ENCODE results near the gene PLCH1. TPM values are rescaled to one million over a fixed set of nuclear protein-coding genes. Genes with fewer than 3 reads are reported as not detected.

Gene PLCH1
- total RNA-seq, 2 experiments from 2014 or later: 0.03 to 0.20 TPM

GRCh38 chr3:155647206-155647605, 97.7 kb downstream of the PLCH1 start:
- Histone ChIP-seq H3K9me3 (ENCODE audit: control insufficient read depth in 1 of 2, insufficient read depth in 1 of 2, low read length in 2 of 2) (no peaks in the 10 kb centered on the region), H3K36me3 (ENCODE audit: insufficient read depth, low read length) (no peaks in the 10 kb centered on the region), H3K4me1 (ENCODE audit: insufficient read depth, low read length) (no peaks in the 10 kb centered on the region), H3K27me3 (ENCODE audit: control insufficient read depth in 1 of 2, insufficient read depth in 2 of 2, low read length in 2 of 2) (no peaks in the 10 kb centered on the region), H3K27ac (ENCODE audit: low read depth in 1 of 2, low read length in 2 of 2) (no peak overlapping the region), H3K4me3 (ENCODE audit: low read length) (no peak overlapping the region)
- ATAC-seq (ENCODE audit: poor library complexity): no peak
- Mint-ChIP-seq H3K36me3 (ENCODE audit: low read depth) (no peaks in the 10 kb centered on the region), H3K27ac (no peak overlapping the region), H3K4me3 (no peak overlapping the region), H3K27me3 (peaks cover 4% of the 10 kb centered on the region), H3K9me3 (no peaks in the 10 kb centered on the region), H3K4me1 (ENCODE audit: low read depth) (no peaks in the 10 kb centered on the region)
- no peak for TF ChIP-seq CTCF (IDR thresholded peaks at IDR 0.05)
- POLR2A ChIA-PET: no interaction called here
- CTCF ChIA-PET: no interaction called here
- DNase-seq: no peak
- intact Hi-C loops (cut with DNase I, micrococcal nuclease): no loop called here

- no peak overlapping the region for H3K27ac Mint-ChIP-seq
- DNase-seq (no peak), ATAC-seq (ENCODE audit: poor library complexity) (no peak)
- TF ChIP-seq CTCF (IDR thresholded peaks at IDR 0.05): no peak
- ChIA-PET POLR2A (no interaction called here), CTCF (no interaction called here)
- H3K4me3 Mint-ChIP-seq: no peak overlapping the region
- Histone ChIP-seq H3K27me3 (ENCODE audit: control insufficient read depth in 1 of 2, insufficient read depth in 2 of 2, low read length in 2 of 2) (no peaks in the 10 kb centered on the region), H3K27ac (ENCODE audit: low read depth in 1 of 2, low read length in 2 of 2) (no peak overlapping the region), H3K36me3 (ENCODE audit: insufficient read depth, low read length) (no peaks in the 10 kb centered on the region), H3K4me3 (ENCODE audit: low read length) (no peak overlapping the region), H3K4me1 (ENCODE audit: insufficient read depth, low read length) (no peaks in the 10 kb centered on the region), H3K9me3 (ENCODE audit: control insufficient read depth in 1 of 2, insufficient read depth in 1 of 2, low read length in 2 of 2) (no peaks in the 10 kb centered on the region)
- H3K9me3 Mint-ChIP-seq: no peaks in the 10 kb centered on the region
- peaks cover 4% of the 10 kb centered on the region for H3K27me3 Mint-ChIP-seq
- intact Hi-C loops (cut with DNase I, micrococcal nuclease): no loop called here
- H3K36me3 Mint-ChIP-seq (ENCODE audit: low read depth): no peaks in the 10 kb centered on the region
- H3K4me1 Mint-ChIP-seq (ENCODE audit: low read depth): no peaks in the 10 kb centered on the region
These were observed 98.2 kb downstream of the PLCH1 start for GRCh38 chr3:155646669-155647068.

GRCh38 chr3:155646128-155646527, 98.7 kb downstream of the PLCH1 start:
- intact Hi-C loops (cut with DNase I, micrococcal nuclease): no loop called here
- Mint-ChIP-seq H3K4me3 (no peak overlapping the region), H3K27me3 (peaks cover 4% of the 10 kb centered on the region), H3K4me1 (ENCODE audit: low read depth) (no peaks in the 10 kb centered on the region), H3K9me3 (no peaks in the 10 kb centered on the region), H3K27ac (no peak overlapping the region), H3K36me3 (ENCODE audit: low read depth) (no peaks in the 10 kb centered on the region)
- H3K9me3 ChIP-seq (ENCODE audit: control insufficient read depth in 1 of 2, insufficient read depth in 1 of 2, low read length in 2 of 2): no peaks in the 10 kb centered on the region
- no peak overlapping the region for H3K4me3 ChIP-seq (ENCODE audit: low read length)
- no peaks in the 10 kb centered on the region for H3K4me1 ChIP-seq (ENCODE audit: insufficient read depth, low read length)
- H3K27ac ChIP-seq (ENCODE audit: low read depth in 1 of 2, low read length in 2 of 2): no peak overlapping the region
- no peaks in the 10 kb centered on the region for H3K27me3 ChIP-seq (ENCODE audit: control insufficient read depth in 1 of 2, insufficient read depth in 2 of 2, low read length in 2 of 2)
- ATAC-seq (ENCODE audit: poor library complexity) (no peak), DNase-seq (no peak)
- ChIA-PET POLR2A (no interaction called here), CTCF (no interaction called here)
- H3K36me3 ChIP-seq (ENCODE audit: insufficient read depth, low read length): no peaks in the 10 kb centered on the region
- no peak for TF ChIP-seq CTCF (IDR thresholded peaks at IDR 0.05)

All from CD4-positive, alpha-beta T cell (primary cell).